ENCODE results near the gene ESPN.

GRCh38 chr1:6491480-6491962, 66.9 kb downstream of the ESPN start, which contains the start of gene PLEKHG5:
- TF ChIP-seq CTCF (IDR thresholded peaks at IDR 0.05; ENCODE audit: poor library complexity) (no peak), EZH2 (IDR thresholded peaks at IDR 0.05; ENCODE audit: borderline replicate concordance) (no peak)
